Measurements from ENCODE around the gene KCNAB1.
A peak's percentile ranks its signal among the peaks of the same experiment; 100 is the strongest.

KCNAB1 gene

GRCh38 chr3:156551261-156551660, 430.9 kb downstream of the KCNAB1 start:
- no peak overlapping the region for H3K4me3 ChIP-seq (ENCODE audit: control insufficient read depth, low read depth, low read length)
- no peak for TF ChIP-seq CTCF (IDR thresholded peaks at IDR 0.05; ENCODE audit: control insufficient read depth, insufficient read depth, low read depth, low read length, missing control alignments)
- no peak for DNase-seq (ENCODE audit: low read depth)

- no peak overlapping the region for H3K4me3 ChIP-seq (ENCODE audit: control insufficient read depth, low read depth, low read length)
- TF ChIP-seq CTCF (IDR thresholded peaks at IDR 0.05; ENCODE audit: control insufficient read depth, insufficient read depth, low read depth, low read length, missing control alignments): no peak
- peak; percentile 54 for DNase-seq (ENCODE audit: low read depth)
Observed at GRCh38 chr3:156551746-156552145, 431.4 kb downstream of the KCNAB1 start.

- no peak for DNase-seq (ENCODE audit: low read depth)
- TF ChIP-seq CTCF (IDR thresholded peaks at IDR 0.05; ENCODE audit: control insufficient read depth, insufficient read depth, low read depth, low read length, missing control alignments): no peak
- H3K4me3 ChIP-seq (ENCODE audit: control insufficient read depth, low read depth, low read length): peak overlapping the region; percentile 64
Observed at GRCh38 chr3:156552973-156553372, 432.6 kb downstream of the KCNAB1 start.

- DNase-seq (ENCODE audit: low read depth): peak; percentile 34
- peak overlapping the region; percentile 64 for H3K4me3 ChIP-seq (ENCODE audit: control insufficient read depth, low read depth, low read length)
Observed at GRCh38 chr3:156553705-156554356, 433.5 kb downstream of the KCNAB1 start.

GRCh38 chr3:156554515-156554841, 434.1 kb downstream of the KCNAB1 start:
- DNase-seq (ENCODE audit: low read depth): no peak
- H3K4me3 ChIP-seq (ENCODE audit: control insufficient read depth, low read depth, low read length): peak overlapping the region; percentile 64
- no peak for TF ChIP-seq CTCF (IDR thresholded peaks at IDR 0.05; ENCODE audit: control insufficient read depth, insufficient read depth, low read depth, low read length, missing control alignments)

More at GRCh38 chr3:156553705-156554356, 433.5 kb downstream of the KCNAB1 start:
- no peak for TF ChIP-seq CTCF (IDR thresholded peaks at IDR 0.05; ENCODE audit: control insufficient read depth, insufficient read depth, low read depth, low read length, missing control alignments)

- peak; percentile 97 for DNase-seq (ENCODE audit: low read depth)
- TF ChIP-seq CTCF (IDR thresholded peaks at IDR 0.05; ENCODE audit: control insufficient read depth, insufficient read depth, low read depth, low read length, missing control alignments): peak; percentile 19
- peak within 1 kb of the TSS; percentile 64 for H3K4me3 ChIP-seq (ENCODE audit: control insufficient read depth, low read depth, low read length)
Observed at GRCh38 chr3:156554842-156555687, 434.7 kb downstream of the KCNAB1 start, which contains the start of gene SSR3. SSR3 (minus strand) TSS chr3:156555117; CDS start chr3:156555089, 28 bp downstream.

Measured in AG09309 (cell line).